Activated CD4-positive, CD25-positive, alpha-beta regulatory T cell treated with anti-CD3 and anti-CD28 coated beads, Interleukin-2, amount 50 U/mL, for 16 hours (primary cell): ENCODE results near the gene CRYZ.
"Not testable (repeated sequence)": the region's sequence is repeated elsewhere in the genome, so short reads cannot be mapped to it uniquely, and the experiment has no call there.

Experiments
- DNase-seq: peaks from one replicate; pipeline ENCODE4 v3.0.0-alpha.2; 2020; ENCODE audit warnings: low read depth, low spot score

CRYZ gene

DNA sequence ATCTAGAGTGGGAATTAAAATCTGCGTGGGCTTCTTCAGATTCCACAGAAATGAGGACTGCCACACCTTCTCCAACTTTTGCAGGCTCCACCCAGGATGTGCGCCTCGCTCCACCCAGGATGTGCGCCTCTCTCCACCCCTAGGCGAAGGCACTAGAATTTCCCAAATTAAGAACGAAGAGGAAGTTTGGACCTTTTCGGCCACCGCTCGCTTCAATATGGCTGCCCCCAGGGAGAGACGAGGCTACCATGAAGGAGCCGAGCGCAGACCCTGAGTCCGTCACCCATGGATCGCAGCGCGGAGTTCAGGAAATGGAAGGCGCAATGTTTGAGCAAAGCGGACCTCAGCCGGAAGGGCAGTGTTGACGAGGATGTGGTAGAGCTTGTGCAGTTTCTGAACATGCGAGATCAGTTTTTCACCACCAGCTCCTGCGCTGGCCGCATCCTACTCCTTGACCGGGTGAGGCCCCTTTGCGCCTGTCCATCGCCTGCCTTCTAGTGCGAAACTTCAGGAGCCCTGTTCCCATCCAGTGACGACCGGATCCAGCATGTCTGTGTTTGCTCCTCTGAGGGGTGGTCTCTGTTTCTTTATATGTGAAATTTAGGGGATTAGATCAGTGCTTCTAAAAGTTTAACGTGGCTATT is at the start of gene CRYZ, which contains the start of gene TYW3:
TSS of gene CRYZ (minus strand) at position 91 of the 644 bp plus-strand sequence. CDS start 8,229 bp downstream, outside the sequence.
TSS of gene TYW3 (plus strand) at position 193 of the 644 bp plus-strand sequence. CDS start at position 286, 93 bp downstream.
- peak; percentile 65 for DNase-seq

- DNase-seq, result no peak
Measured at GRCh38 chr1:74780594-74780993, 47.7 kb upstream of the CRYZ start.

DNA sequence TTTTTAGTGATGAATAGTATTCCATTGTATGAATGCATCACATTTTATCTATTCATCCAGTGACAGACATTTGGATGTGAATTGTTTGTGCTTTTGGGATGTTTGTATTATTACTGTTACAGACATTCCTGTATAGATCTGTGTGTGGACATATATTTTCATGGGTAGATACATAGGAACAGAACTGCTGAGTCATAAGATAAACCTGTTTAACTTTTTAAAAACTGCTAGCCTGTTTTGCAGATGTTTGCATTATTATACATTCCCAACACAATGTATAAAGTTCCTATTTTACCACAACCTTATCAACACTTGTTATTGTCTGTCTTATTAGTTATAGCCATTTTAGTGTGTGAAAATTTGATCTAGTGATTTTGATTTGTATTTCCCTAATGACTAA is 46.9 kb upstream of the CRYZ start:
- DNase-seq, result no peak

- DNase-seq, result no peak
Measured at GRCh38 chr1:74777525-74777924, 44.7 kb upstream of the CRYZ start.

GRCh38 chr1:74775735-74776134 is 42.9 kb upstream of the CRYZ start:
- no peak for DNase-seq

- DNase-seq, result no peak
Measured at GRCh38 chr1:74773582-74773981, 40.7 kb upstream of the CRYZ start.

- no peak for DNase-seq
Measured at GRCh38 chr1:74772945-74773344, 40.1 kb upstream of the CRYZ start.

DNA sequence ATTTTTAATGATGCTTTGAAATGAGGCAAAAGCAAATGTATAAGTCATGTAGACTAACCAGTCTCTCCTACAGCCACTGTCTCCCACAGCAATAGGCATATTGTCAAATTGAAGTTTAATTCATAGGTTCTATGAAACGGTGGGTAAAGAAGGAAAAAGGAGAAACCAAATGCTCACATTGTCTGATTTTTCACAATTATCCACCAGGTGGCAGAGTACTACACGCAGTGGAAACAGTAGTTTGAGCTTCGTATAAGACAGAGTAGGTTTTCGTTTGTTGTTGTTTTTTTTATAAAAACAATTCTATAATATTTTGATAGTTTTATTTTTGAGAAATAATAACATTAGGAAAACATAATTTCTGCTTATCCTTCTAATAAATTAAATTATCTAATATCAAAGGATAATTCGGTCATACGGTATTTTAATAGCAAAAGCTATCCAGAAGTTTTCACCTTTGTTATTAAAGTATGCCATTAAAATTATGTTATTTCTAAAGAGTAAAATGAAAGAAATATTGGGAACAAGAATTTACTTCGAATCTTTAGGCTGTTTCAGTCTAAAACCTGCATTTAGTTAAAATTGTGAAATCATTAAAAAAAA is 39.2 kb upstream of the CRYZ start:
- DNase-seq, result no peak

- no peak for DNase-seq
Measured at GRCh38 chr1:74767490-74767889, 34.6 kb upstream of the CRYZ start.

- DNase-seq, result no peak
Measured at GRCh38 chr1:74766579-74766978, 33.7 kb upstream of the CRYZ start.

DNA sequence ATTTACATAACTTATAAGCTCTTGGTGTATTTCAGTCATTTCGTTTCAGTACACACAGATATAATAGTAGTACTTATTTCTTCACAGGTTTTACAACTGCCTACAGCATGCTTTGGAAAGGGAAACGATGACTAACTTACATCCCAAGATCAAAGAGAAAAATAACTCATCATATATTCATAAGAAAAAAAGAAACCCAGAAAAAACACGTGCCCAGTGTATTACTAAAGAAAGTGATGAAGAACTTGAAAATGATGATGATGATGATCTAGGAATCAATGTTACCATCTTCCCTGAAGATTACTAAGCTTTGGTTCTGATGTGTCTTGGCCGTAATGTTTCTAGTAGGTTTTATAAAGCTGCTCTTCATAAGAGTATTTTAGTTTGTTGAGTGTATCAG is 31.0 kb upstream of the CRYZ start:
- no peak for DNase-seq

GRCh38 chr1:74756650-74757049 is 23.8 kb upstream of the CRYZ start:
- not testable (repeated sequence) for DNase-seq

GRCh38 chr1:74755475-74755874 is 22.6 kb upstream of the CRYZ start:
- DNase-seq, result no peak

GRCh38 chr1:74753104-74753503 is 20.3 kb upstream of the CRYZ start:
- no peak for DNase-seq

GRCh38 chr1:74748960-74749359 is 16.1 kb upstream of the CRYZ start:
- no peak for DNase-seq

DNA sequence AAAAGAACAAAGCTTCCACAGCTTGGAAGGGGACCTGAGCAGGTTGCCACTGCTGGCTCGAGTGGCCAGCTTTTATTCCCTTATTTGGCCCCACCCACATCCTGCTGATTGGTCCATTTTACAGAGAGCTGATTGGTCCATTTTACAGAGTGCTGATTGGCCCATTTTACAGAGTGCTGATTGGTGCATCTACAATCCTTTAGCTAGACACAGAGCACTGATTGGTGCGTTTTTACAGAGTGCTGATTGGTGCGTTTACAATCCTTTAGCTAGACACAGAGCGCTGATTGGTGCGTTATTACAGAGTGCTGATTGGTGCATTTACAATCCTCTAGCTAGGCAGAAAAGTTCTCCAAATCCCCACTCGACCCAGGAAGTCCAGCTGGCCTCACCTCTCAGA is 12.4 kb upstream of the CRYZ start:
- not testable (repeated sequence) for DNase-seq

GRCh38 chr1:74740307-74740980 is 7.6 kb upstream of the CRYZ start:
- not testable (repeated sequence) for DNase-seq

- DNase-seq, result no peak
Measured at GRCh38 chr1:74737333-74737732, 4.5 kb upstream of the CRYZ start.

GRCh38 chr1:74733604-74734484 is 994 bp upstream of the CRYZ start:
- no peak for DNase-seq

GRCh38 chr1:74732071-74732946 is 541 bp downstream of the CRYZ start:
- not testable (repeated sequence) for DNase-seq
